ENCODE measurements around the gene OR13J1. TPM values are rescaled to one million over a fixed set of nuclear protein-coding genes. Genes with fewer than 3 reads are reported as not detected.

The OR13J1 gene
- total RNA-seq, 1 donor from 2014 or later = not detected

Other genes with a start within 250 kb of the OR13J1 start
- gene SIT1, start 219.5 kb downstream of the OR13J1 start, total RNA-seq = 0.32 TPM
- gene RMRP, start 212.4 kb downstream of the OR13J1 start, total RNA-seq = 16,495 TPM
- gene CCDC107, start 212.1 kb downstream of the OR13J1 start, total RNA-seq = 45.6 TPM
- gene ARHGEF39, start 205.2 kb downstream of the OR13J1 start, total RNA-seq = 0.45 TPM
- 0.64 TPM for gene CA9, start 196.5 kb downstream of the OR13J1 start, total RNA-seq
- 1,217 TPM for gene TPM2, start 180.5 kb downstream of the OR13J1 start, total RNA-seq
- 243 TPM for gene TLN1, start 138.2 kb downstream of the OR13J1 start, total RNA-seq
- gene CREB3, start 137.7 kb downstream of the OR13J1 start, total RNA-seq = 19.4 TPM
- gene GBA2, start 121.2 kb downstream of the OR13J1 start, total RNA-seq = 90.2 TPM
- 32.4 TPM for gene RGP1, start 121.1 kb downstream of the OR13J1 start, total RNA-seq
- not detected for gene MSMP, start 116.1 kb downstream of the OR13J1 start, total RNA-seq
- 24.6 TPM for gene NPR2, start 78.8 kb downstream of the OR13J1 start, total RNA-seq
- 3.2 TPM for gene SPAG8, start 58.1 kb downstream of the OR13J1 start, total RNA-seq
- gene HINT2, start 55.4 kb downstream of the OR13J1 start, total RNA-seq = 75.8 TPM
- gene FAM221B, start 41.7 kb downstream of the OR13J1 start, total RNA-seq = not detected
- gene TMEM8B, start 41.2 kb downstream of the OR13J1 start, total RNA-seq = 15.9 TPM
- gene HRCT1, start 35.8 kb upstream of the OR13J1 start, total RNA-seq = 9.0 TPM
- gene SPAAR, start 39.1 kb upstream of the OR13J1 start, total RNA-seq = 9.8 TPM
- gene OR2S2, start 87.8 kb upstream of the OR13J1 start, total RNA-seq = not detected
- gene RECK, start 166.5 kb upstream of the OR13J1 start, total RNA-seq = 4.5 TPM

Measured in left ventricle myocardium superior (tissue), 1 donor.